H9 (cell line): ENCODE results near the gene EPN1. TPM values are rescaled to one million over a fixed set of nuclear protein-coding genes. Genes with fewer than 3 reads are reported as not detected.

Experiments used
- DNase-seq: peaks from one replicate; pipeline ENCODE4 v3.0.0-alpha.2; 2017
- H2AFZ ChIP-seq: one replicate; pipeline ENCODE4 v1.6.1; 2013; ENCODE audit warnings: mild to moderate bottlenecking, low read length, control low read depth, moderate library complexity
- H2AK5ac ChIP-seq: 2 replicates; pipeline ENCODE4 v1.6.1; 2013; ENCODE audit warnings: low read length, control low read depth, mixed read lengths; ENCODE audit not compliant: insufficient read length
- H2BK120ac ChIP-seq: one replicate; pipeline ENCODE4 v1.6.1; 2013; ENCODE audit warnings: low read depth, mild to moderate bottlenecking, low read length, control low read depth, inconsistent platforms; ENCODE audit not compliant: poor library complexity, severe bottlenecking
- H2BK12ac ChIP-seq: 2 replicates; pipeline ENCODE4 v1.6.1; 2013; ENCODE audit warnings: low read length, control low read depth, mixed read lengths, low read depth; ENCODE audit not compliant: insufficient read length
- H2BK15ac ChIP-seq: 2 replicates; pipeline ENCODE4 v1.6.1; 2013; ENCODE audit warnings: low read depth, low read length, control low read depth
- H2BK20ac ChIP-seq: one replicate; pipeline ENCODE4 v1.6.1; 2013; ENCODE audit warnings: low read depth, mild to moderate bottlenecking, low read length, control low read depth, inconsistent platforms; ENCODE audit not compliant: poor library complexity, severe bottlenecking
- H2BK5ac ChIP-seq: 2 replicates; pipeline ENCODE4 v1.6.1; 2013; ENCODE audit warnings: low read length, control low read depth, mixed read lengths; ENCODE audit not compliant: insufficient read length
- H3K14ac ChIP-seq: 2 replicates; pipeline ENCODE4 v1.6.1; 2013; ENCODE audit warnings: low read length, control low read depth; ENCODE audit not compliant: insufficient read depth
- H3K18ac ChIP-seq: 2 replicates; pipeline ENCODE4 v1.6.1; 2013; ENCODE audit warnings: low read depth, mild to moderate bottlenecking, mixed read lengths, low read length, control low read depth; ENCODE audit not compliant: insufficient read length
- H3K23ac ChIP-seq: 2 replicates; pipeline ENCODE4 v1.6.1; 2013; ENCODE audit warnings: low read length, control low read depth, mixed read lengths, low read depth; ENCODE audit not compliant: insufficient read length
- H3K23me2 ChIP-seq: 2 replicates; pipeline ENCODE4 v1.6.1; 2013; ENCODE audit warnings: low read depth, mild to moderate bottlenecking, mixed read lengths, low read length, control low read depth; ENCODE audit not compliant: insufficient read length, poor library complexity, severe bottlenecking
- H3K27ac ChIP-seq: 2 replicates; pipeline ENCODE4 v1.5.1; 2013; ENCODE audit warnings: low read length, control low read depth, mixed read lengths, low read depth; ENCODE audit not compliant: insufficient read length
- H3K27me3 ChIP-seq: 2 replicates; pipeline ENCODE4 v1.6.1; 2013; ENCODE audit warnings: low read length, control low read depth, inconsistent platforms; ENCODE audit not compliant: insufficient read depth
- H3K4ac ChIP-seq: 2 replicates; pipeline ENCODE4 v1.6.1; 2013; ENCODE audit warnings: low read depth, mild to moderate bottlenecking, control low read depth, inconsistent platforms, low read length, moderate library complexity
- H3K4me1 ChIP-seq: 2 replicates; pipeline ENCODE4 v1.6.1; 2013; ENCODE audit warnings: low read length, control low read depth, inconsistent platforms; ENCODE audit not compliant: insufficient read depth
- H3K4me2 ChIP-seq: 2 replicates; pipeline ENCODE4 v1.6.1; 2013; ENCODE audit warnings: low read length, control low read depth, mixed read lengths; ENCODE audit not compliant: insufficient read length, insufficient read depth
- H3K56ac ChIP-seq: 2 replicates; pipeline ENCODE4 v1.6.1; 2013; ENCODE audit warnings: low read depth, mild to moderate bottlenecking, mixed read lengths, low read length, control low read depth; ENCODE audit not compliant: insufficient read length
- H3K79me1 ChIP-seq: 2 replicates; pipeline ENCODE4 v1.6.1; 2013; ENCODE audit warnings: low read depth, mild to moderate bottlenecking, moderate library complexity, low read length, control low read depth, inconsistent platforms; ENCODE audit not compliant: insufficient read depth, poor library complexity, severe bottlenecking
- H3K79me2 ChIP-seq: 2 replicates; pipeline ENCODE4 v1.6.1; 2013; ENCODE audit warnings: low read length, control low read depth, inconsistent platforms; ENCODE audit not compliant: insufficient read depth
- H3K9ac ChIP-seq: 2 replicates; pipeline ENCODE4 v1.6.1; 2013; ENCODE audit warnings: low read length, control low read depth, mixed read lengths; ENCODE audit not compliant: insufficient read length; ENCODE audit errors: extremely low read depth
- H3K9me3 ChIP-seq: one replicate; pipeline ENCODE4 v1.6.1; 2013; ENCODE audit warnings: low read depth, low read length, inconsistent platforms; ENCODE audit not compliant: control insufficient read depth
- H3T11ph ChIP-seq: one replicate; pipeline ENCODE4 v1.6.1; 2013; ENCODE audit warnings: mild to moderate bottlenecking, low read length, control low read depth, inconsistent platforms
- H4K20me1 ChIP-seq: one replicate; pipeline ENCODE4 v1.6.1; 2013; ENCODE audit not compliant: control insufficient read depth, insufficient read length, insufficient read depth
- H4K5ac ChIP-seq: 2 replicates; pipeline ENCODE4 v1.6.1; 2013; ENCODE audit warnings: low read depth, mild to moderate bottlenecking, mixed read lengths, low read length, control low read depth; ENCODE audit not compliant: insufficient read length
- H4K8ac ChIP-seq: replicated peaks from 2 replicates; pipeline ENCODE4 v1.6.1; 2013; ENCODE audit warnings: low read length, control low read depth, mixed read lengths, low read depth; ENCODE audit not compliant: insufficient read length
- H4K91ac ChIP-seq: 2 replicates; pipeline ENCODE4 v1.6.1; 2013; ENCODE audit warnings: low read depth, mild to moderate bottlenecking, moderate library complexity, mixed read lengths, low read length, control low read depth; ENCODE audit not compliant: insufficient read length
- H3K27ac Mint-ChIP-seq, 3 experiments: 2 replicates in 2 of 3; 3 replicates in 1 of 3; pipeline ENCODE4 v1.8.0; 2020 to 2021; ENCODE audit warnings: mixed read lengths in 3 of 3, mild to moderate bottlenecking in 1 of 3, moderate library complexity in 1 of 3
- H3K27me3 Mint-ChIP-seq: 2 replicates; pipeline ENCODE4 v1.8.0; 2021; ENCODE audit warnings: low read depth, mild to moderate bottlenecking, moderate library complexity, mixed read lengths
- H3K36me3 Mint-ChIP-seq, 3 experiments: 2 replicates in 2 of 3; 3 replicates in 1 of 3; pipeline ENCODE4 v1.8.0; 2020 to 2021; ENCODE audit warnings: low read depth in 3 of 3, mixed read lengths in 3 of 3; ENCODE audit not compliant: insufficient read depth in 1 of 3
- H3K4me1 Mint-ChIP-seq, 2 experiments: 2 replicates each; pipeline ENCODE4 v1.8.0; 2020; ENCODE audit warnings: mixed read lengths in 2 of 2
- H3K4me3 Mint-ChIP-seq, 2 experiments: 2 replicates in 1 of 2; 3 replicates in 1 of 2; pipeline ENCODE4 v1.8.0; 2020 to 2021; ENCODE audit warnings: mild to moderate bottlenecking in 2 of 2, mixed read lengths in 2 of 2, moderate library complexity in 1 of 2
- H3K9me3 Mint-ChIP-seq, 2 experiments: 2 replicates in 1 of 2; 3 replicates in 1 of 2; pipeline ENCODE4 v1.8.0; 2020; ENCODE audit warnings: mild to moderate bottlenecking in 2 of 2, mixed read lengths in 2 of 2, moderate library complexity in 1 of 2
- WGBS: extraction: QIAGEN DNeasy Blood & Tissue Kit; methylation state at CpG from one replicate; pipeline ENCODE4 v1.1.7; 2013; ENCODE audit warnings: missing lambda C conversion rate, low lambda C conversion rate, mixed read lengths; ENCODE audit not compliant: insufficient read length; ENCODE audit errors: extremely low coverage; 5-methylcytosine and 5-hydroxymethylcytosine counted together
- total RNA-seq: library from RNA; stranded (reverse); gene quantifications from 2 replicates; pipeline ENCODE4 v1.2.1, GENCODE V29; 2021
- TF ChIP-seq, protein P1 (sequence below): fragments of 200-600 bp; sonication (generic); conservative IDR thresholded peaks from 3 replicates; pipeline ENCODE4 v1.8.0; 2021; ENCODE audit warnings: antibody characterized with exemption, mild to moderate bottlenecking

EPN1 gene
- total RNA-seq, 1 experiment from 2014 or later: 159 TPM

- H3K9ac ChIP-seq: no peak overlapping the region
- no peak overlapping the region for H2BK12ac ChIP-seq
- DNase-seq: no peak
- H2BK5ac ChIP-seq: no peak overlapping the region
- no peak overlapping the region for H4K91ac ChIP-seq
- H3K23ac ChIP-seq: no peak overlapping the region
- Mint-ChIP-seq H3K4me3 (no peak overlapping the region), H3K27me3 (no peaks in the 10 kb centered on the region), H3K4me1 (peaks cover 0 to 5% of the 10 kb centered on the region in 2 experiments; a peak in 2 of 4 replicates), H3K9me3 (no peaks in the 10 kb centered on the region), H3K36me3 (peaks cover 77 to 91% (median 90%) of the 10 kb centered on the region in 3 experiments), H3K27ac (no peak overlapping the region)
- H3K9me3 ChIP-seq: no peaks in the 10 kb centered on the region
- no peaks in the 10 kb centered on the region for H4K20me1 ChIP-seq
- no peak overlapping the region for H4K5ac ChIP-seq
- no peak overlapping the region for H2BK20ac ChIP-seq
- no CpG with 5 or more reads among the region's 20 CpGs for WGBS
- no peak overlapping the region for H3K56ac ChIP-seq
- no peaks in the 10 kb centered on the region for H3K23me2 ChIP-seq
- no peak overlapping the region for H3K27ac ChIP-seq
- no peak overlapping the region for H3K14ac ChIP-seq
- H2BK120ac ChIP-seq: no peak overlapping the region
- no peak overlapping the region for H2AK5ac ChIP-seq
- TF ChIP-seq, protein P1, sequence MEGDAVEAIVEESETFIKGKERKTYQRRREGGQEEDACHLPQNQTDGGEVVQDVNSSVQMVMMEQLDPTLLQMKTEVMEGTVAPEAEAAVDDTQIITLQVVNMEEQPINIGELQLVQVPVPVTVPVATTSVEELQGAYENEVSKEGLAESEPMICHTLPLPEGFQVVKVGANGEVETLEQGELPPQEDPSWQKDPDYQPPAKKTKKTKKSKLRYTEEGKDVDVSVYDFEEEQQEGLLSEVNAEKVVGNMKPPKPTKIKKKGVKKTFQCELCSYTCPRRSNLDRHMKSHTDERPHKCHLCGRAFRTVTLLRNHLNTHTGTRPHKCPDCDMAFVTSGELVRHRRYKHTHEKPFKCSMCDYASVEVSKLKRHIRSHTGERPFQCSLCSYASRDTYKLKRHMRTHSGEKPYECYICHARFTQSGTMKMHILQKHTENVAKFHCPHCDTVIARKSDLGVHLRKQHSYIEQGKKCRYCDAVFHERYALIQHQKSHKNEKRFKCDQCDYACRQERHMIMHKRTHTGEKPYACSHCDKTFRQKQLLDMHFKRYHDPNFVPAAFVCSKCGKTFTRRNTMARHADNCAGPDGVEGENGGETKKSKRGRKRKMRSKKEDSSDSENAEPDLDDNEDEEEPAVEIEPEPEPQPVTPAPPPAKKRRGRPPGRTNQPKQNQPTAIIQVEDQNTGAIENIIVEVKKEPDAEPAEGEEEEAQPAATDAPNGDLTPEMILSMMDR: no peak
- no peak overlapping the region for H2AFZ ChIP-seq
- H3K18ac ChIP-seq: no peak overlapping the region
- H3T11ph ChIP-seq: no peak overlapping the region
- H3K4ac ChIP-seq: no peak overlapping the region
- H3K27me3 ChIP-seq: no peaks in the 10 kb centered on the region
- no peaks in the 10 kb centered on the region for H3K79me1 ChIP-seq
- H4K8ac ChIP-seq: no peak overlapping the region
- no peak overlapping the region for H3K4me2 ChIP-seq
- H3K4me1 ChIP-seq: no peaks in the 10 kb centered on the region
- peaks cover 17% of the 10 kb centered on the region; the same call in 1 of the 2 replicates for H3K79me2 ChIP-seq
- H2BK15ac ChIP-seq: no peak overlapping the region
Observed at GRCh38 chr19:55663846-55664536, 11.0 kb upstream of the EPN1 start.
